ENCODE measurements around the gene IFIT1.

DNA sequence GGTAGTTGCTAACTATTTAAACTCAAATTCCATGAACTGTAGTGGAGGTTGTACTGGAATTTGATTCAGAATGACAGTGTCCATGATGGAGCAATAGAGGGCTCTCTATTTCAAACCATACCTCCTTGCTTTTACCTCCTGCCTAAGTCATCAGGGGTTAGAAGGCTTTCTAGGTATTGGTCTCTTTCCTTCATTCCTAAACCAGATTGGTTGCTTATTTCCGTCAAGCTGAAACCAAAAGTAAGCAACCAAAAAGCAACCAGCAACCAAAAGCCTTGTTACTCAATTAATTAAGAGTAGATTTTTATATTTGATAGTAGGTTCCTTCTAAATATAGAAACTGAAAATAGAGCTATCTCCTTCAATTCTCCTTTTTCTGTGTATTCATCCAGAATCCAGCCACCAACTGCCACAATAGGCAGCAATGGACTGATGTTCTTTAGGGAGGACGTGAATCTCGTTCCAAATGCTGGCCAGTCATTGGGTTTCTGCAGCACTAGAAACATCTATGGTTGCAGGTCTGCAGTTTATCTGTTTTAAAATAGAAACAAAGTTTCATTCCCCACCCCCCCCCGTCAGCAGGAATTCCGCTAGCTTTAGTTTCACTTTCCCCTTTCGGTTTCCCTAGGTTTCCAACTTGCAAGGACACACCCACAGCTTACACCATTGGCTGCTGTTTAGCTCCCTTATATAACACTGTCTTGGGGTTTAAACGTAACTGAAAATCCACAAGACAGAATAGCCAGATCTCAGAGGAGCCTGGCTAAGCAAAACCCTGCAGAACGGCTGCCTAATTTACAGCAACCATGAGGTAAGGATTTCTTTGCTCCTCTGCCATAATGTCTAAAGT is at the start of gene IFIT1:
- TF ChIP-seq POLR2AphosphoS5 (IDR thresholded peaks at IDR 0.05; ENCODE audit: low read depth, low read length) (no peak), POLR2A (IDR thresholded peaks at IDR 0.05; ENCODE audit: low read depth, low read length) (peak; percentile 55; the same call in 1 of the 2 replicates)

All from GM12892 (cell line).